Lung (tissue), 12 donors: Measurements from ENCODE around the gene SERPINB6. TPM values are rescaled to one million over a fixed set of nuclear protein-coding genes. Genes with fewer than 3 reads are reported as not detected.
A peak's percentile ranks its signal among the peaks of the same experiment; 100 is the strongest.
"Not testable (repeated sequence)": the region's sequence is repeated elsewhere in the genome, so short reads cannot be mapped to it uniquely, and the experiment has no call there.

Experiments
- ATAC-seq: fragments of 200-7000 bp; cut with Tn5 transposase; one replicate; pipeline ENCODE4 v1.9.1; 2020; ENCODE audit warnings: moderate number of reproducible peaks; ENCODE audit not compliant: insufficient read depth, low FRiP score
- DNase-seq, 3 donors: peaks; one replicate each; pipeline ENCODE4 v3.0.0-alpha.2; 2013 to 2017
- H3K27ac ChIP-seq, 2 donors: one replicate each; pipeline ENCODE4 v1.5.1; 2013; ENCODE audit warnings: mild to moderate bottlenecking in 2 of 2, moderate library complexity in 2 of 2, control low read depth in 1 of 2, inconsistent platforms in 1 of 2, low read depth in 1 of 2, low read length in 1 of 2
- H3K27me3 ChIP-seq, 3 donors: one replicate each; pipeline ENCODE4 v1.5.1; 2013; ENCODE audit warnings: low read length in 2 of 3; ENCODE audit not compliant: control insufficient read depth in 3 of 3, insufficient read depth in 3 of 3
- H3K36me3 ChIP-seq, 4 donors: one replicate each; pipeline ENCODE4 v1.5.1; 2013; ENCODE audit warnings: low read length in 4 of 4, mild to moderate bottlenecking in 1 of 4, moderate library complexity in 1 of 4; ENCODE audit not compliant: control insufficient read depth in 4 of 4, insufficient read depth in 4 of 4
- H3K4me1 ChIP-seq, 5 donors: one replicate each; pipeline ENCODE4 v1.5.1; 2013; ENCODE audit warnings: low read length in 5 of 5, mild to moderate bottlenecking in 2 of 5, moderate library complexity in 1 of 5; ENCODE audit not compliant: control insufficient read depth in 5 of 5, insufficient read depth in 5 of 5
- H3K4me3 ChIP-seq: one replicate; pipeline ENCODE4 v1.5.1; 2013; ENCODE audit warnings: mild to moderate bottlenecking, control low read depth, moderate library complexity
- H3K9ac ChIP-seq, 2 donors: one replicate each; pipeline ENCODE4 v1.5.1; 2013; ENCODE audit warnings: low read length in 2 of 2, control low read depth in 1 of 2; ENCODE audit not compliant: insufficient read depth in 1 of 2
- H3K9me3 ChIP-seq, 4 donors: one replicate each; pipeline ENCODE4 v1.5.1; 2013; ENCODE audit warnings: low read length in 3 of 4, mild to moderate bottlenecking in 1 of 4, moderate library complexity in 1 of 4; ENCODE audit not compliant: control insufficient read depth in 4 of 4, insufficient read depth in 3 of 4
- WGBS, 2 donors: extraction: QIAGEN DNeasy Blood & Tissue Kit; methylation state at CpG; one replicate each; pipeline ENCODE4 v1.1.7; 2013; 5-methylcytosine and 5-hydroxymethylcytosine counted together
- polyA plus RNA-seq, 2 donors: library from polyadenylated mRNA; stranded (reverse); fragments of 200-250 nt; gene quantifications; one replicate each; pipeline ENCODE4 v1.2.1, GENCODE V29; 2013
- total RNA-seq, 2 donors: library from RNA; depleted of rRNA in 1 of 2; stranded (reverse); fragments of >200 nt in 1 of 2; gene quantifications; one replicate each; pipeline ENCODE4 v1.2.1, GENCODE V29; 2014 to 2021
- TF ChIP-seq, protein P1 (sequence below): IDR thresholded peaks from 2 replicates; pipeline ENCODE4 v1.5.1; 2012; ENCODE audit warnings: mild to moderate bottlenecking; ENCODE audit errors: control extremely low read depth, extremely low read depth
- donor health status: control.
- donor health status: control.
- donor health status: Bipolar disorder and iron deficiency.
- donor health status: healthy.
- donor health status: DM: yes; HTN: yes; CAD: no.

The SERPINB6 gene
- total and polyA plus RNA-seq, 4 donors, result 113 to 155 (median 127) TPM

DNA sequence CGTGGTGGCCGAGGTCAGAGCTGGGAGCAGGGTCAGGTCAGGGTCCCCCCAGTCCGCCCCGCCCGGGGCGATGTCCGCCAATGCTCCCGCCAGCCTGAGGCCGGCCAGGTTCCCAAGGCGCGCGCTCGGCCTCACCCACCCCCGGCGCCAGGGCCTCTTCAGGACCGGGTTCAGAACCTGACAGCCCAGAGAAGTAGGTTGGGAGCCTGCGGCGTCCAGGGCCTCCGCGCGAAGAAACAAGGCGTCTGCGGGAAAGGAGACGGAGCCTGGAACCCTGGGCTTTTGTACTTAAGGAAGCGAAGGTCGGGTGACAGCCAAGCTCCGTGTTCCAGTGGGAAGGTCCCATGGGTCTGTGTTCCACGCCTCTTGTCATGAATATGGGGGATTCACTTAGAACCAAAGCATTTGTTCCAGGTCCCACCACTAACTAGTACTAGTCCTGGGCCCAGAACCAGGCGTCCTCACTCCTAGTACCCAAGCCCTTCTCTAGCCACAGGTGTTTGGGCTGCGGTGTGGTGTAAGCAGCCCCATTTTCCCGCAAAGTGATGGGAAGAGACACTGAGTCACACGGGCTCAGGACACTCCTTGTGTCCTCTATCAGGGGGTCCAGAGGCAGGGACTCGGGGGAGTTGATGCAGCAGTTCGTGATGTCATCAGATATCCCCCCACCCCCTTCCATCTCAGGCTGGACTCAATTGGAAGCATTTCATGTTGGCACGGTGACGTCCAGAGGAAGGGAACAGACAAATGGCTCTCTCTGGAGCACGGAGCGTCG is 67.8 kb downstream of the SERPINB6 start:
- H3K9me3 ChIP-seq, H3K9ac ChIP-seq, H3K27me3 ChIP-seq, DNase-seq: not testable (repeated sequence)
- peak; percentile 53 for ATAC-seq
- H3K4me3 ChIP-seq, result peak overlapping the region; percentile 79
- peaks cover 0 to 10% (median 4%) of the 10 kb centered on the region in 4 donors for H3K36me3 ChIP-seq
- peaks cover 0 to 23% (median 4%) of the 10 kb centered on the region in 5 donors for H3K4me1 ChIP-seq
- WGBS, 2 donors, result 30 to 33% methylated on average over 19 to 33 of the region's 39 CpGs
- H3K27ac ChIP-seq, result peak overlapping the region; percentile 77 to 97

DNA sequence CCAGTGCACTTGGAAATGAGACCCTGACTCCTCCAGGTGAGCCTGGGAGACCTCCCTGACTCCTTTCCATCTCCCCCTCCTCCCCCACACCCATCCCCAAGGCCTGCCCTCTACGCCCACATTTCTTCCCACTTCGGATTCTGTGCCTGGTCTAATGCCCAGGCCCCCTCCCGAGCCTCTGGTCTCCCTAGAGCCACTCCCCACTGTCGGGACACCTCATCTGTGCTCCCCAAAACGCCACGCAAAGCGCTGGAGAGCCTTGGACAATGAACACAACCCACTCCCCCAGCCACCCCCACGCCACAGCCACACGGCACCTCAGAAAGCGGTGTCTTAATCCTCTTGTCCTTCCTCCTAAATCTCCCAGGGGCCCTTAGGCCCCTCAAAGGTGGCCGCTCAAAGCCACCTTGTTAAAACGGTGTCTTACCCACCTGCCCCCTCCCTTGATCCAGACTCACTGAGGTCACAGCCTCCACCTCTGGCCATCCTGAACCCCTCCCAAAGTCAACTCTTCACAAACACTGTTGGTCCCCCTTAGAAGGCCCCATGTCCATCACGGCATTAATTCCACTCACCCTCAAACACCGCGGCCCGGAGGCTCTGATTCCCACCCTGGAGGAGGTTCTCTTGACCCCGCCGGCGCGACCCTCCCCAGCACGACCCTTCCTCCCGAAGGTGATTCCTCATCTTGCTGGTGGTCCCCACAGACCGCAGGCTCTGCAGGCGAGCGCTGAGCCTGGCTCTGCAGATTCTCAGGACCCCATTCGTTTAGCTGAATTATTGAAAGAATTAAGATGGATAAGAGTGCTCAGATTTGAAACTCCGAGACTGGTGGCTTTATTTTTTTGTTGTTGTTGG is 69.5 kb downstream of the SERPINB6 start:
- Histone ChIP-seq H3K9ac (peak overlapping the region in 1 of 2 donors; percentile 61), H3K4me1 (peaks cover 0 to 23% (median 4%) of the 10 kb centered on the region in 5 donors), H3K36me3 (peaks cover 0 to 10% (median 4%) of the 10 kb centered on the region in 4 donors), H3K27ac (peak overlapping the region; percentile 77 to 97), H3K4me3 (peak overlapping the region; percentile 44)
- not testable (repeated sequence) for H3K9me3 ChIP-seq, H3K27me3 ChIP-seq, DNase-seq, ATAC-seq
- WGBS, 2 donors, result 39 to 40% methylated on average over 25 to 27 of the region's 27 CpGs

DNA sequence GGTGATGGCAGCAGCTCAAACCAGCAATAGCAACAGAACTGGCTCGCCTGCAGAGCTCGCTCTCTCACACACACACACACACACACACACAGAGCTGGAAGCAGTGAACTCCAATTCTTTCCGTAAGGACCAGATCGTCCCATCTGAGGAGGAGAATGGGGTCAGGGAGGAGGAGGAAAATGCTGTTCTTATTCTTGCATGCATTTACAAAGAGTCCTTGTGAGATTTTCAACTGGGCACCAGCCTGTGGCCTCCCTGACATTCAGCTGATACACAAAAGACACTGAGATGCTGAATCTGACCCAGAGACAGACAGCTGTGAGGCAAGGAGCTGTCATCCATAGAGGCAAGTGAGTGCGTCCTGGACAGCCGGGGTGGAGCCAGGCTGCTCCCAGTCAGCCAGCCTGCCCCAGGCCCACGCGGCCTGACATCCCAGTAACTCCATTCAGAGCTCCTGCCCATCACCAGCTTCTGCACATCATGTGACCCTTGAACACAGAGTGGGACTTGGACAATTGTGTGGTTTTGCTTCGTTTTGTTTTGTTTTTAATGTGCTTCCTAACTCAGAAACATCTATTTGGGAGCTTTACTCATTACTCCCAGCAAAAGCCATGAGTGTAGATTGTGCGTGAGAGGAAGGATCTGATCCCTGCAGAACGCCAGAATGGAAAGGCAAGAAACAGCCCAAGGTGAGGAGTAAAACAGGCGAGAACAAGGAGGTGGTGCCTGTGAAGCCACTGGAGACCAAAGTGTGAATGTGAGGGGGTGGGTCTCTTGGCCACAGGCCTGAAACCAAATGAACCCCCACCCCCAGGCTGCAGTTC is 70.3 kb downstream of the SERPINB6 start:
- H3K4me1 ChIP-seq, result peaks cover 0 to 23% (median 4%) of the 10 kb centered on the region in 5 donors
- no peaks in the 10 kb centered on the region for H3K9me3 ChIP-seq
- peak overlapping the region in 1 of 2 donors; percentile 42 for H3K27ac ChIP-seq
- ATAC-seq (no peak), DNase-seq (peak; percentile 37 to 79 (median 69))
- TF ChIP-seq, protein P1, sequence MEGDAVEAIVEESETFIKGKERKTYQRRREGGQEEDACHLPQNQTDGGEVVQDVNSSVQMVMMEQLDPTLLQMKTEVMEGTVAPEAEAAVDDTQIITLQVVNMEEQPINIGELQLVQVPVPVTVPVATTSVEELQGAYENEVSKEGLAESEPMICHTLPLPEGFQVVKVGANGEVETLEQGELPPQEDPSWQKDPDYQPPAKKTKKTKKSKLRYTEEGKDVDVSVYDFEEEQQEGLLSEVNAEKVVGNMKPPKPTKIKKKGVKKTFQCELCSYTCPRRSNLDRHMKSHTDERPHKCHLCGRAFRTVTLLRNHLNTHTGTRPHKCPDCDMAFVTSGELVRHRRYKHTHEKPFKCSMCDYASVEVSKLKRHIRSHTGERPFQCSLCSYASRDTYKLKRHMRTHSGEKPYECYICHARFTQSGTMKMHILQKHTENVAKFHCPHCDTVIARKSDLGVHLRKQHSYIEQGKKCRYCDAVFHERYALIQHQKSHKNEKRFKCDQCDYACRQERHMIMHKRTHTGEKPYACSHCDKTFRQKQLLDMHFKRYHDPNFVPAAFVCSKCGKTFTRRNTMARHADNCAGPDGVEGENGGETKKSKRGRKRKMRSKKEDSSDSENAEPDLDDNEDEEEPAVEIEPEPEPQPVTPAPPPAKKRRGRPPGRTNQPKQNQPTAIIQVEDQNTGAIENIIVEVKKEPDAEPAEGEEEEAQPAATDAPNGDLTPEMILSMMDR, result no peak
- H3K4me3 ChIP-seq, result peak overlapping the region; percentile 27
- no peaks in the 10 kb centered on the region for H3K27me3 ChIP-seq
- peaks cover 0 to 10% (median 4%) of the 10 kb centered on the region in 4 donors for H3K36me3 ChIP-seq
- no peak overlapping the region for H3K9ac ChIP-seq
- 51 to 73% methylated on average over 12 of the region's 12 CpGs for WGBS, 2 donors

DNA sequence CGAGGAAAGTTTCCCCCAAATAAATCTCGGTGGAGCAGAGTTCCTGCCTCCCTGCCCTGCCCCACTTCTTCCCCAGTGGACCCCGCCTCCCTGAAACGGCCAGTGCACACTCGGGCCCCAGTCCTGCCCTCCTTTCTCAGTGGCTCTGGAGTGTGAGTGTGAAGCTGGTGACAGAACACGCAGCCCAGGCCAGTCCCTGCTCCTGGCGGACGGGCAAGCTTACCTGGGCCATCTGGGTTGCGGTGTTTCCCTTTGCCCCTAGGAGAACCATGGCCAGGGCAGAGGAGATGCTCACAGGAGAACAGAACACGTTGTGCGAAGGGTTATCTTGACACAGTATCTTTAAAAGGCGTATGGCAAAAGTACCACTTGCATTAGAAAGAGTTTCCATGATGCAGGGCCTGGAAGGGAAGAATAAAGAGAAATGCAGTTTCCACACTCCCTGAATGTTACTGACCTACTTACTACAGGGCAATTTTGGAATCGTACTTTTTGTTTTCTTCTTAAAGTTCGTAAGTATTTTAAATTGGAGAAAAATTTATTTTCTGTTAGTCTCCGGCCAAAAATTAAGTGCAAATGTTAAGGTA is 71.1 kb downstream of the SERPINB6 start:
- no peak for ATAC-seq
- 63 to 82% methylated on average over 15 of the region's 15 CpGs for WGBS, 2 donors
- Histone ChIP-seq H3K9me3 (no peaks in the 10 kb centered on the region), H3K4me1 (peaks cover 0 to 23% (median 4%) of the 10 kb centered on the region in 5 donors), H3K9ac (no peak overlapping the region), H3K27me3 (no peaks in the 10 kb centered on the region), H3K27ac (peak overlapping the region in 1 of 2 donors; percentile 13), H3K36me3 (peaks cover 0 to 10% (median 7%) of the 10 kb centered on the region in 4 donors), H3K4me3 (no peak overlapping the region)
- TF ChIP-seq, protein P1, result no peak
- DNase-seq, result peak in 1 of 3 donors; percentile 65
